ENCODE results near the gene SH3BP4. TPM values are rescaled to one million over a fixed set of nuclear protein-coding genes. Genes with fewer than 3 reads are reported as not detected.
A peak's percentile ranks its signal among the peaks of the same experiment; 100 is the strongest.

SH3BP4 gene
- total and polyA plus RNA-seq, 2 of the 13 experiments (the other 11 are each of a cell fraction or from before 2014, with no cell fraction given): 34.6 to 99.1 TPM

DNA sequence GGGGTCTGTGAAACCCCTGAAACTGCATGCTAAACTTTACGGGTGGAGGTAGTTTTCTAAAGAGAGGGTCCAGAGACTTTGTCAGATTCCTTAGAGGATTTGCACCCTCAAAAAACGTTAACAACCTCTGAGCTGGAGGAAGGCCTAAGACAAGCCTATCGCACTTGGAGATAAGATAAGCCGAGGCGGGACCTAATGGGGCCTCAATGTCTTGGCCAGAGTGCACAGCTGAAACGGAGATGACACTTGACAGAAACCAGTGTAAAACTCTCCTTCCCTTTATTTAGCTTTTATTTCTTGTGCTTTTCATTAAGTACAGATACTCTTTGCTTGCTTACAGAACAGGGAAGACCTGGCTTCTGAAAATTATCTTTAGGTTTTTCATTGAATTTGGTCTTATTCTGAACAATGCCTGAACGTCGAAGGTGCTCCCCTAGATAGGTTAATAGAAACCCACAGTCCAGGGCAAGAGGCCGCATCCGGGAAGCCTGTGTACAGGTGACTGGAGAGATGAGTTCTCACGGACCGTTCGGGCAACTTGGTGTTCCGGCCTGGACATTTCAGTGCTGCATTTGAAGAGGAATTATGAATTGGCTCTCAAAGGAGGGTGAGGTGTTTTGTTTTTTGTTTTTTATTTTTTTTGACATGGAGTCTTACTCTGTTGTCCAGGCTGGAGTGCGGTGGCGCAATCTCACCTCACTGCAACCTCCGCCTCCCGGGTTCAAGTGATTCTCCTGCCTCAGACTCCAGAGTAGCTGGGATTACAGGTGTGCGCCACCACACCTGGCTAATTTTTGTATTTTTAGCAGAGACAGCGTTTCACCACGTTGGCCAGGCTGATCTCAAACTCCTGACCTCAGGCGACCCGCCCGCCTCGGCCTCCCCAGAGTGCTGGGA is 49.7 kb downstream of the SH3BP4 start (continued):
- TF ChIP-seq, protein P1, sequence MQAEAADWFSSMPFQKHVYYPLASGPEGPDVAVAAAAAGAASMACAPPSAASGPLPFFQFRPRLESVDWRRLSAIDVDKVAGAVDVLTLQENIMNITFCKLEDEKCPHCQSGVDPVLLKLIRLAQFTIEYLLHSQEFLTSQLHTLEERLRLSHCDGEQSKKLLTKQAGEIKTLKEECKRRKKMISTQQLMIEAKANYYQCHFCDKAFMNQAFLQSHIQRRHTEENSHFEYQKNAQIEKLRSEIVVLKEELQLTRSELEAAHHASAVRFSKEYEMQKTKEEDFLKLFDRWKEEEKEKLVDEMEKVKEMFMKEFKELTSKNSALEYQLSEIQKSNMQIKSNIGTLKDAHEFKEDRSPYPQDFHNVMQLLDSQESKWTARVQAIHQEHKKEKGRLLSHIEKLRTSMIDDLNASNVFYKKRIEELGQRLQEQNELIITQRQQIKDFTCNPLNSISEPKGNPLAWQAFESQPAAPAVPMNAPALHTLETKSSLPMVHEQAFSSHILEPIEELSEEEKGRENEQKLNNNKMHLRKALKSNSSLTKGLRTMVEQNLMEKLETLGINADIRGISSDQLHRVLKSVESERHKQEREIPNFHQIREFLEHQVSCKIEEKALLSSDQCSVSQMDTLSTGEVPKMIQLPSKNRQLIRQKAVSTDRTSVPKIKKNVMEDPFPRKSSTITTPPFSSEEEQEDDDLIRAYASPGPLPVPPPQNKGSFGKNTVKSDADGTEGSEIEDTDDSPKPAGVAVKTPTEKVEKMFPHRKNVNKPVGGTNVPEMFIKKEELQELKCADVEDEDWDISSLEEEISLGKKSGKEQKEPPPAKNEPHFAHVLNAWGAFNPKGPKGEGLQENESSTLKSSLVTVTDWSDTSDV (CRISPR knock-in tag; IDR thresholded peaks at IDR 0.05): no peak
- TF ChIP-seq, protein P2, sequence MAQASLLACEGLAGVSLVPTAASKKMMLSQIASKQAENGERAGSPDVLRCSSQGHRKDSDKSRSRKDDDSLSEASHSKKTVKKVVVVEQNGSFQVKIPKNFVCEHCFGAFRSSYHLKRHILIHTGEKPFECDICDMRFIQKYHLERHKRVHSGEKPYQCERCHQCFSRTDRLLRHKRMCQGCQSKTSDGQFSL (CRISPR knock-in tag; IDR thresholded peaks at IDR 0.05): no peak
- TF ChIP-seq ZNF296 (CRISPR knock-in tag; conservative IDR thresholded peaks at IDR 0.05) (no peak), NONO (IDR thresholded peaks at IDR 0.05) (no peak), NONO (CRISPR knock-in tag; conservative IDR thresholded peaks at IDR 0.05) (no peak), ZNF432 (CRISPR knock-in tag; IDR thresholded peaks at IDR 0.05; ENCODE audit: borderline replicate concordance) (no peak), TBX3 (IDR thresholded peaks at IDR 0.05; ENCODE audit: borderline replicate concordance) (no peak), NFATC3 (CRISPR knock-in tag; IDR thresholded peaks at IDR 0.05) (no peak), NRL (CRISPR knock-in tag; IDR thresholded peaks at IDR 0.05; ENCODE audit: borderline replicate concordance) (0 out of 2 replicates have a peak, but pooled peaks have one; percentile 0), HDAC1 (CRISPR knock-in tag; IDR thresholded peaks at IDR 0.05) (no peak), ZNF44 (CRISPR knock-in tag; IDR thresholded peaks at IDR 0.05) (0 out of 2 replicates have a peak, but pooled peaks have one; percentile 16), ATF7-NPFF (CRISPR knock-in tag; IDR thresholded peaks at IDR 0.05; ENCODE audit: low read depth) (no peak), PAF1 (CRISPR knock-in tag; IDR thresholded peaks at IDR 0.05) (no peak), POLR2AphosphoS2 (IDR thresholded peaks at IDR 0.05; ENCODE audit: low read depth, low read length) (no peak), ZNF768 (CRISPR knock-in tag; IDR thresholded peaks at IDR 0.05) (peak; percentile 24; the same call in 1 of the 2 replicates), NR2F1 (CRISPR knock-in tag; IDR thresholded peaks at IDR 0.05) (no peak), CHCHD3 (CRISPR knock-in tag; IDR thresholded peaks at IDR 0.05) (0 out of 2 replicates have a peak, but pooled peaks have one; percentile 36)
- TF ChIP-seq, protein P3, sequence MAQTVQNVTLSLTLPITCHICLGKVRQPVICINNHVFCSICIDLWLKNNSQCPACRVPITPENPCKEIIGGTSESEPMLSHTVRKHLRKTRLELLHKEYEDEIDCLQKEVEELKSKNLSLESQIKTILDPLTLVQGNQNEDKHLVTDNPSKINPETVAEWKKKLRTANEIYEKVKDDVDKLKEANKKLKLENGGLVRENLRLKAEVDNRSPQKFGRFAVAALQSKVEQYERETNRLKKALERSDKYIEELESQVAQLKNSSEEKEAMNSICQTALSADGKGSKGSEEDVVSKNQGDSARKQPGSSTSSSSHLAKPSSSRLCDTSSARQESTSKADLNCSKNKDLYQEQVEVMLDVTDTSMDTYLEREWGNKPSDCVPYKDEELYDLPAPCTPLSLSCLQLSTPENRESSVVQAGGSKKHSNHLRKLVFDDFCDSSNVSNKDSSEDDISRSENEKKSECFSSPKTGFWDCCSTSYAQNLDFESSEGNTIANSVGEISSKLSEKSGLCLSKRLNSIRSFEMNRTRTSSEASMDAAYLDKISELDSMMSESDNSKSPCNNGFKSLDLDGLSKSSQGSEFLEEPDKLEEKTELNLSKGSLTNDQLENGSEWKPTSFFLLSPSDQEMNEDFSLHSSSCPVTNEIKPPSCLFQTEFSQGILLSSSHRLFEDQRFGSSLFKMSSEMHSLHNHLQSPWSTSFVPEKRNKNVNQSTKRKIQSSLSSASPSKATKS (CRISPR knock-in tag; IDR thresholded peaks at IDR 0.05): 0 out of 2 replicates have a peak, but pooled peaks have one; percentile 5
- TF ChIP-seq, protein P4, sequence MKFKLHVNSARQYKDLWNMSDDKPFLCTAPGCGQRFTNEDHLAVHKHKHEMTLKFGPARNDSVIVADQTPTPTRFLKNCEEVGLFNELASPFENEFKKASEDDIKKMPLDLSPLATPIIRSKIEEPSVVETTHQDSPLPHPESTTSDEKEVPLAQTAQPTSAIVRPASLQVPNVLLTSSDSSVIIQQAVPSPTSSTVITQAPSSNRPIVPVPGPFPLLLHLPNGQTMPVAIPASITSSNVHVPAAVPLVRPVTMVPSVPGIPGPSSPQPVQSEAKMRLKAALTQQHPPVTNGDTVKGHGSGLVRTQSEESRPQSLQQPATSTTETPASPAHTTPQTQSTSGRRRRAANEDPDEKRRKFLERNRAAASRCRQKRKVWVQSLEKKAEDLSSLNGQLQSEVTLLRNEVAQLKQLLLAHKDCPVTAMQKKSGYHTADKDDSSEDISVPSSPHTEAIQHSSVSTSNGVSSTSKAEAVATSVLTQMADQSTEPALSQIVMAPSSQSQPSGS (CRISPR knock-in tag; IDR thresholded peaks at IDR 0.05): no peak
- TF ChIP-seq, protein P5, sequence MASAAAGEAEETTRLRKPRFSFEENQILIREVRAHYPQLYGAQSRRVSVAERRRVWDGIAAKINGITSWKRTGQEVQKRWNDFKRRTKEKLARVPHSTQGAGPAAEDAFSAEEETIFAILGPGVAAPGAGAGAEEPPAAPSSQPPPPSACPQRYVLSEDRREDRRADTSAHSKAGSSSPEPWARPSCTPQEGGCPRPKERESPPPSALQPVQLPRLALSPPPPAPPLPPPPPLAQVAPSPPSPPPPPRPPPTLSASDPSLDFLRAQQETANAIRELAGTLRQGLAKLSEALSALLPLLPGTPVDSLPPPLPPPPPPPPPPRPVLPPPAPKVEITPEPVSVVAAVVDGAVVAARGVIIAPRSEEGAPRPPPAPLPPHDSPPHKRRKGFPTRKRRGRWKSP (CRISPR knock-in tag; IDR thresholded peaks at IDR 0.05): 0 out of 2 replicates have a peak, but pooled peaks have one; percentile 9

Measured in HepG2 (cell line).